Ovary (tissue), 9 donors: ENCODE data around the gene ITGB1BP1. TPM values are rescaled to one million over a fixed set of nuclear protein-coding genes. Genes with fewer than 3 reads are reported as not detected.

ENCODE experiments used
- DNase-seq, 5 donors: peaks; one replicate each; pipeline ENCODE4 v3.0.0-alpha.2; 2019 to 2020
- H3K27ac ChIP-seq, 2 donors: fragments of 200-600 bp; one replicate each; pipeline versions ENCODE4 v1.5.1 to v1.8.0; 2019 to 2022
- H3K27me3 ChIP-seq: fragments of 200-600 bp; one replicate; pipeline ENCODE4 v1.8.0; 2022
- H3K36me3 ChIP-seq: fragments of 200-600 bp; sonication (generic); one replicate; pipeline ENCODE4 v1.5.1; 2019
- H3K4me1 ChIP-seq: one replicate; pipeline ENCODE4 v1.8.1; 2013; ENCODE audit warnings: mild to moderate bottlenecking, moderate library complexity; ENCODE audit not compliant: insufficient read depth
- H3K4me3 ChIP-seq: fragments of 200-600 bp; sonication (generic); one replicate; pipeline ENCODE4 v1.5.1; 2017
- H3K9me3 ChIP-seq, 2 donors: fragments of 200-600 bp in 1 of 2; sonication (generic) in 1 of 2; one replicate each; pipeline versions ENCODE4 v1.5.1 to v1.8.1; 2013 to 2019; ENCODE audit warnings: mild to moderate bottlenecking in 1 of 2, moderate library complexity in 1 of 2
- CTCF ChIP-seq, 3 donors: fragments of 450-650 bp in 2 of 3; fragments of 200-600 bp in 1 of 3; IDR thresholded peaks; one replicate each; pipeline versions ENCODE4 v1.5.1 to v1.8.0; 2016 to 2022; ENCODE audit warnings: antibody characterized with exemption in 3 of 3, mild to moderate bottlenecking in 1 of 3
- EP300 ChIP-seq: sonication (generic); formaldehyde crosslinking; IDR thresholded peaks from one replicate; pipeline ENCODE4 v1.6.1; 2017; ENCODE audit warnings: antibody characterized with exemption
- POLR2A ChIP-seq: fragments of 450-650 bp; IDR thresholded peaks from one replicate; pipeline ENCODE4 v1.6.1; 2017; ENCODE audit warnings: antibody characterized with exemption, mild to moderate bottlenecking, moderate library complexity
- WGBS, 3 donors: extraction: QIAGEN DNeasy Blood & Tissue Kit in 1 of 3; methylation state at CpG; one replicate each; pipeline versions ENCODE4 v1.1.5 to v1.1.7; 2013 to 2017; 5-methylcytosine and 5-hydroxymethylcytosine counted together
- intact Hi-C, 4 donors: fragments of 100-400 bp; cut with DNase I; formaldehyde crosslinking; loops; one replicate each; pipeline versions ENCODE4 v1.11.0 to v1.15.1; 2022 to 2023
- polyA plus RNA-seq, 2 donors: library from polyadenylated mRNA; stranded (reverse); fragments of 200-250 nt in 1 of 2; fragments of 350-450 nt in 1 of 2; fragmentation: Illumina TruSeq in 1 of 2; extraction: RNeasy Lipid Tissue Mini Kit (QIAGEN cat#74804) in 1 of 2; gene quantifications; one replicate each; pipeline ENCODE4 v1.2.3, GENCODE V29; 2013 to 2014
- total RNA-seq, 7 donors: library from RNA; depleted of rRNA in 2 of 7; stranded (reverse); fragments of >200 nt in 2 of 7; fragmentation: NEBNext Ultra II Directional in 3 of 7; extraction: Animal tissue kit (Norgen Biotek cat#: 25700) in 3 of 7; gene quantifications; one replicate each; pipeline versions ENCODE4 v1.1.0 to v1.2.4, GENCODE V29; 2016 to 2023
- donor health status: DM: no; HTN: no; CAD: no; lungs with moderate emphysema.
- donor health status: DM: no; HTN: no; CAD: no.
- donor health status: Bipolar disorder and iron deficiency.
- donor health status: DM: yes; HTN: yes; CAD: no.
- donor health status: DM: no; HTN: no; CAD: no.
- donor health status: DM: yes; HTN: yes; CAD: no.

The ITGB1BP1 gene
- total and polyA plus RNA-seq, 9 donors, result 14.5 to 82.2 (median 64.5) TPM

- intact Hi-C loops, result no loop called here
- WGBS, 3 donors, result 84 to 96% (median 93%) methylated on average over 37 to 46 of the region's 46 CpGs
- no peak for DNase-seq
- TF ChIP-seq POLR2A, result no peak
- TF ChIP-seq EP300, result no peak
- no peak for TF ChIP-seq CTCF (IDR thresholded peaks at IDR 0.05)
- Histone ChIP-seq H3K4me1 (no peaks in the 10 kb centered on the region), H3K9me3 (no peaks in the 10 kb centered on the region), H3K36me3 (no peaks in the 10 kb centered on the region), H3K27ac (no peak overlapping the region), H3K4me3 (no peak overlapping the region), H3K27me3 (no peaks in the 10 kb centered on the region)
Observed at GRCh38 chr2:9466147-9466683, 42.9 kb upstream of the ITGB1BP1 start.

GRCh38 chr2:9465170-9465569 lies 41.8 kb upstream of the ITGB1BP1 start:
- no peaks in the 10 kb centered on the region for H3K36me3 ChIP-seq

GRCh38 chr2:9463698-9464034 lies 40.3 kb upstream of the ITGB1BP1 start:
- 73 to 87% (median 81%) methylated on average over 7 of the region's 7 CpGs for WGBS, 3 donors
- TF ChIP-seq POLR2A, result no peak
- no peak for TF ChIP-seq CTCF (IDR thresholded peaks at IDR 0.05)
- TF ChIP-seq EP300, result no peak
- Histone ChIP-seq H3K4me1 (no peaks in the 10 kb centered on the region), H3K27ac (no peak overlapping the region), H3K9me3 (no peaks in the 10 kb centered on the region), H3K36me3 (no peaks in the 10 kb centered on the region), H3K27me3 (no peaks in the 10 kb centered on the region), H3K4me3 (no peak overlapping the region)
- DNase-seq, result no peak
- intact Hi-C loops, result no loop called here

More at GRCh38 chr2:9465170-9465569, 41.8 kb upstream of the ITGB1BP1 start:
- no peaks in the 10 kb centered on the region for H3K27me3 ChIP-seq
- no peak overlapping the region for H3K27ac ChIP-seq
- no peaks in the 10 kb centered on the region for H3K9me3 ChIP-seq
- DNase-seq, result no peak
- no peaks in the 10 kb centered on the region for H3K4me1 ChIP-seq
- no peak overlapping the region for H3K4me3 ChIP-seq
- TF ChIP-seq POLR2A, result no peak
- TF ChIP-seq CTCF (IDR thresholded peaks at IDR 0.05), result no peak
- no peak for TF ChIP-seq EP300
- intact Hi-C loops, result no loop called here
- 59 to 91% (median 79%) methylated on average over 7 of the region's 7 CpGs for WGBS, 3 donors

- Histone ChIP-seq H3K4me3 (no peak overlapping the region), H3K4me1 (no peaks in the 10 kb centered on the region), H3K27ac (no peak overlapping the region), H3K27me3 (no peaks in the 10 kb centered on the region), H3K9me3 (no peaks in the 10 kb centered on the region), H3K36me3 (no peaks in the 10 kb centered on the region)
- intact Hi-C loops, result no loop called here
- 88 to 91% (median 91%) methylated on average over 6 of the region's 6 CpGs for WGBS, 3 donors
- TF ChIP-seq EP300 (no peak), CTCF (IDR thresholded peaks at IDR 0.05) (no peak)
- no peak for DNase-seq
Observed at GRCh38 chr2:9462886-9463697, 39.8 kb upstream of the ITGB1BP1 start.
